Esophagus muscularis mucosa (tissue), 4 donors: ENCODE data around the gene BLOC1S4.

Experiments used
- CTCF ChIP-seq, 3 experiments: fragments of 200-600 bp in 2 of 3; fragments of 450-650 bp in 1 of 3; sonication (generic) in 2 of 3; IDR thresholded peaks; one replicate each; pipeline ENCODE4 v1.5.1; 2017 to 2019; ENCODE audit warnings: antibody characterized with exemption in 3 of 3, mild to moderate bottlenecking in 2 of 3, moderate library complexity in 1 of 3
- EP300 ChIP-seq: sonication (generic); formaldehyde crosslinking; IDR thresholded peaks from one replicate; pipeline ENCODE4 v1.6.1; 2017; ENCODE audit warnings: antibody characterized with exemption
- POLR2A ChIP-seq: fragments of 450-650 bp; IDR thresholded peaks from one replicate; pipeline ENCODE4 v1.6.1; 2017; ENCODE audit warnings: antibody characterized with exemption, moderate library complexity, mild to moderate bottlenecking, low read depth
- POLR2AphosphoS5 ChIP-seq, 2 donors: sonication (generic); formaldehyde crosslinking; IDR thresholded peaks; one replicate each; pipeline ENCODE4 v1.6.1; 2017; ENCODE audit warnings: antibody characterized with exemption in 2 of 2

GRCh38 chr4:6706173-6706572 is 9.8 kb upstream of the BLOC1S4 start:
- TF ChIP-seq CTCF (IDR thresholded peaks at IDR 0.05): no peak
- TF ChIP-seq POLR2A: no peak
- no peak for TF ChIP-seq POLR2AphosphoS5 (IDR thresholded peaks at IDR 0.05)
- TF ChIP-seq EP300: no peak
